ENCODE data around the gene NEDD4L. TPM values are rescaled to one million over a fixed set of nuclear protein-coding genes. Genes with fewer than 3 reads are reported as not detected.
"Not testable (repeated sequence)": the region's sequence is repeated elsewhere in the genome, so short reads cannot be mapped to it uniquely, and the experiment has no call there.

NEDD4L gene
- 2.5 and 4.8 TPM in 2 replicates for total RNA-seq (2012; rRNA removed)

DNA sequence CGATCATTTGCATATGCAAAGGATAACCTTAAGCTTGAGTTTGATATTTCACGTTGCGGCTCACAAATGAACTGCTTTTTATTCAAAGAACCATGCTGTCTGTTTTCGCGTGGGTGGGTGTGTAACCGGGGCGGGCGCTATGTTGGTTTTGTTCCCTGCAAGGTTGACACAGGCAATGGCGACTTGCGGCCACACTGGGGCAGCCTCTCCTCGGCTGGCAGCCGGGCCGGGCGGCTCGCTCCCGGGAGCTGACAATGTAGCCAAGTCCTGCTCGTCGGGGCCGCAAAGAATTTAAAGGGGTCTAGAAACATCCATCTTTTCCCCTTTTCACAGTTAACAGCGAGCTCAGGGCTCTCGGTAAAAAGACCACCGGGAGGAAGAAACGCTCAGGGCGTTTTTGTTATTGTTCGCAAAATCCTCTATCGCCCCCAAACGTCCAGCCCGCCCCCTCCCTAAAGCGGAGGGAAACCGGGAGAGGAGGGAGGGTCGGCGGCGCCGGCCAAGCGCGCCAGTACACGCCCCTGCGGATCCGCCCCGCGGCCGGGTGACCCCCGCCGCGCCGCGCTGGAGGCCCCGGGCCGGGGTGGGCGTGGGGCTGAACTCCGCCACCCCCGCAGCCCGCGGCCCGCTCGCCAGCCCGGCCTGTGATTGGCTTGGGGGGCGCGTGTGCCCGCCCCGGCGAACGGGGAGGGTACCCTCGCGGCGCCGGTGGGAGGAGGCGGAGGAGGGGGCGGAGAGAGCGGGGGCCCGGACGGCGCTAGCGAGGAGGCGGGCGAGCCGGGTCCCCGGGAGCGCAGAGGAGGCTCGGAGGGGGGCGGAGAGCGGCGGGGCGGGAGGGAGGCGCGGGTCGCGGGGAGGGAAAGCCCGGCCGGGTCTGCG is at the start of gene NEDD4L:
TSS of gene NEDD4L (plus strand) at position 736 of the 879 bp plus-strand sequence. CDS start 435 bp downstream, outside the sequence.
- Histone ChIP-seq H3K9ac (ENCODE audit: low read depth, low read length) (peak within 1 kb of the TSS; percentile 75), H3K4me1 (ENCODE audit: control insufficient read depth, insufficient read depth, low read length) (peaks cover 14% of the 10 kb centered on the region), H3K36me3 (ENCODE audit: insufficient read depth, low read length) (no peaks in the 10 kb centered on the region), H3K4me3 (ENCODE audit: low read length) (peak within 1 kb of the TSS; percentile 77), H3K9me3 (replicated peaks; ENCODE audit: low read length) (no peaks in the 10 kb centered on the region), H3K27me3 (ENCODE audit: control insufficient read depth, insufficient read depth, low read length) (no peaks in the 10 kb centered on the region), H3K4me2 (ENCODE audit: low read length) (peak within 1 kb of the TSS; percentile 88)

DNA sequence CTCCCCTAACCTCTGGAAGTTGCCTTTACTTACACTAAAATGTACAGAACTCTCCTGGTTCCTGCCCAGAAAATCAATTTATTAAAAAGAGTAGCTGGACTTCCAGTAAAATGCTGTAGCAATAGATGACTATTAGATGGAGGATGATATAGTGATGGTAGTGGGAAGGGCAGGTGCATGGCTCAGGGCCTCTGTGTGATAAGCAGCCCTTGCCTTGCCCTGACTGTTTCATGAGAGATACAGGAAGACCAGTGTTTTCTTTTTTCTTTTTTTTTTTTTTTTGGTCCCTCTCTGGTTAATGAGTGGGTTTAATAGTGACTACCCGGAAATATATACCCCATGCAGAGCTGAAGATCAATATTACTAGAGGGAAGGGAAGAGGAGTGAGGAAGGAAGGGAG is 48.7 kb upstream of the NEDD4L start:
- Histone ChIP-seq H3K27me3 (ENCODE audit: control insufficient read depth, insufficient read depth, low read length) (no peaks in the 10 kb centered on the region), H3K4me3 (ENCODE audit: low read length) (no peak overlapping the region), H3K9me3 (replicated peaks; ENCODE audit: low read length) (no peaks in the 10 kb centered on the region), H3K36me3 (ENCODE audit: insufficient read depth, low read length) (no peaks in the 10 kb centered on the region), H3K9ac (ENCODE audit: low read depth, low read length) (no peak overlapping the region), H3K4me1 (ENCODE audit: control insufficient read depth, insufficient read depth, low read length) (no peaks in the 10 kb centered on the region), H3K4me2 (ENCODE audit: low read length) (no peak overlapping the region)

DNA sequence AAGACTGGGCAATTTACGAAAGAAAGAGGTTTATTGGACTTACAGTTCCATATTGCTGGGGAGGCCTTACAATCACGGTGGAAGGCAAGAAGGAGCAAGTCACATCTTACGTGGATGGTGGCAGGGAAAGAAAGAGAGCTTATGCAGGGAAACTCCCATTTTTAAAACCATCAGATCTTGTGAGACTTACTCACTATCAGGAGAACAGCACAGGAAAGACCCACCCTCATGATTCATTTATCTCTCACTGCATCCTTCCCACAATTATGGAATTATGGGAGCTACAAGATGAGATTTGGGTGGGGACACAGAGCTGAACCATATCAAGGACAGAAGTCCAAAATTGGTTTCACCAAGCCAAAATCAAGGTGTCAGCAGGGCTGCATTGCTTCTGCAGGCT is 47.1 kb upstream of the NEDD4L start:
- not testable (repeated sequence) for H3K27me3 ChIP-seq (ENCODE audit: control insufficient read depth, insufficient read depth, low read length); H3K4me1 ChIP-seq (ENCODE audit: control insufficient read depth, insufficient read depth, low read length); H3K4me3 ChIP-seq (ENCODE audit: low read length); H3K4me2 ChIP-seq (ENCODE audit: low read length); H3K9me3 ChIP-seq (replicated peaks; ENCODE audit: low read length); H3K36me3 ChIP-seq (ENCODE audit: insufficient read depth, low read length); H3K9ac ChIP-seq (ENCODE audit: low read depth, low read length)

DNA sequence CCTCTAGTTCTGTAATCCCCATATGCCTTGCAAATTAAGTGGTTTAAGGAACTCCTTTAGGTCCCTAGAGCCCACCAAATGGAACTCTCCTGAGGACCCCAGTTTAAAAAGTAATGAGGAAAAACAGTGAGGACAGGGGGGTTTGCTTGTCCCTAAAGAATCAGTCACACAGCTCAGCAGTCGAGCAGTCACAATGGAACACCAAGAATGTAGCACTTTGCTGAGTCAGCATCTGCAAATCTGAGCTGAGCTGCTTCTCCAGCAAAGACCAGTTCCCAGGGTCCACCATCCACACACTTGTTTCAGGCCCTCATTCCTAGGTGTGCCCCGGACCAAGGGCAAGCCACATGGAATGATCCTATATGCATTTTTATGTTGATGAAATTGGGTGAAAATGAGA is 46.2 kb upstream of the NEDD4L start:
- Histone ChIP-seq H3K27me3 (ENCODE audit: control insufficient read depth, insufficient read depth, low read length) (no peaks in the 10 kb centered on the region), H3K4me3 (ENCODE audit: low read length) (no peak overlapping the region), H3K9ac (ENCODE audit: low read depth, low read length) (no peak overlapping the region), H3K4me1 (ENCODE audit: control insufficient read depth, insufficient read depth, low read length) (no peaks in the 10 kb centered on the region), H3K36me3 (ENCODE audit: insufficient read depth, low read length) (no peaks in the 10 kb centered on the region), H3K9me3 (replicated peaks; ENCODE audit: low read length) (no peaks in the 10 kb centered on the region), H3K4me2 (ENCODE audit: low read length) (no peak overlapping the region)

DNA sequence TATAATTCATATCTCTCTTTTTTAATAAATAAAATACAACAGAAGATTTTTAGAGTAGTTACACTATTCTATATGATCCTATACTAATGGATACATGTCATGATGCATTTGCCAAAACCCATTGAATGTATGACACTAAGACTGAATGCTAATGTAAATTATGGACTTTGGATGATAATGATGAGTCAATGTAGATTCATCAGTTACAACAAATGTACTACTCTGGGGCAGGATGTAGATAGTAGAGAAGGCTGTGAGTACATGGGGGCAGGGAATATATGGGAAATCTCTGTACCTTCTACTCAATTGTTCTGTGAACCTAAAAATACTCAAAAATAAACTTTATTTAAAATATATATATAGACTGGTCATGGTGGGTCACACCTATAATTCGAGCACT is 45.6 kb upstream of the NEDD4L start:
- no peak overlapping the region for H3K4me2 ChIP-seq (ENCODE audit: low read length)
- H3K27me3 ChIP-seq (ENCODE audit: control insufficient read depth, insufficient read depth, low read length) = no peaks in the 10 kb centered on the region
- H3K36me3 ChIP-seq (ENCODE audit: insufficient read depth, low read length) = no peaks in the 10 kb centered on the region
- H3K9ac ChIP-seq (ENCODE audit: low read depth, low read length) = no peak overlapping the region
- no peak overlapping the region for H3K4me3 ChIP-seq (ENCODE audit: low read length)
- H3K4me1 ChIP-seq (ENCODE audit: control insufficient read depth, insufficient read depth, low read length) = peaks cover 3% of the 10 kb centered on the region
- no peaks in the 10 kb centered on the region for H3K9me3 ChIP-seq (replicated peaks; ENCODE audit: low read length)

DNA sequence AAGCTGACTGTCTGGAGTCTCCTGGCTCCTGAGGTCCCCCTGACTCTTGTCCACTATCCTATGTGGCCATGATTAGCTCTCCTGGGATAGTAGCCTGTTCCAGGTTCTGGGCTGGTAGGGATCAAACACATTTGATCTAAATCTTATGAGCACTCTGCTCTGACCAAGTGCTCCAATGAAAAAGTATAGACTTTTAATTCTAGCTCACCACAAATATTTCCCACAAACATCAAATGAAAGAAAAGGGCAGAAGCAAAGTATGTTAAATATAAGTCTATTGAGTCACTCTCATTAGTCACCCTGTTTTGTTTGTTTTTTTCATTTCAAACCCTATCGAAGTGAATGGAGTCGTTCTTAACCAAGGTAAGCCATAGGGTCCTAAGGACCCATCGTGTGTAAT is 39.7 kb upstream of the NEDD4L start:
- no peaks in the 10 kb centered on the region for H3K27me3 ChIP-seq (ENCODE audit: control insufficient read depth, insufficient read depth, low read length)
- peaks cover 28% of the 10 kb centered on the region for H3K4me1 ChIP-seq (ENCODE audit: control insufficient read depth, insufficient read depth, low read length)
- no peak overlapping the region for H3K4me3 ChIP-seq (ENCODE audit: low read length)
- H3K9ac ChIP-seq (ENCODE audit: low read depth, low read length) = no peak overlapping the region
- no peaks in the 10 kb centered on the region for H3K36me3 ChIP-seq (ENCODE audit: insufficient read depth, low read length)
- H3K9me3 ChIP-seq (replicated peaks; ENCODE audit: low read length) = no peaks in the 10 kb centered on the region
- H3K4me2 ChIP-seq (ENCODE audit: low read length) = peak overlapping the region; percentile 38

DNA sequence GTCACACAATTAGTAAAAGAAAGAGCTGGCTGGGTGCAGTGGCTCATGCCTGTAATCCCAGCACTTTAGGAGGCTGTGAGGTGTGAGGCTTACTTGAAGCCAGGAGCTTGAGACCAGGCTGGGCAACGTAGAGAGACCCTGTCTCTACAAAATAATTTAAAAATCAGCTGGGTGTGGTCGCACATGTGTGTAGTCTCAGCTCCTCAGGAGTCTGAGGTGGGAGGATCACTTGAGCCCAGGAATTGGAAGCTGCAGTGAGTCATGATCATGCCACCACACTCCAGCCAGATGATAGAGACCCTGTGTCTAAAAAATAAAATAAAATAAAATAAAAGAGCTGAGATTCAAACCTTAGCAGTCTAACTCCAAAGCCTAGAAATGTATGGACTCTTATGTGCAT is 39.0 kb upstream of the NEDD4L start:
- Histone ChIP-seq H3K4me2 (ENCODE audit: low read length) (peak overlapping the region; percentile 23), H3K27me3 (ENCODE audit: control insufficient read depth, insufficient read depth, low read length) (no peaks in the 10 kb centered on the region), H3K4me3 (ENCODE audit: low read length) (no peak overlapping the region), H3K9ac (ENCODE audit: low read depth, low read length) (peak overlapping the region; percentile 10), H3K9me3 (replicated peaks; ENCODE audit: low read length) (no peaks in the 10 kb centered on the region), H3K36me3 (ENCODE audit: insufficient read depth, low read length) (no peaks in the 10 kb centered on the region), H3K4me1 (ENCODE audit: control insufficient read depth, insufficient read depth, low read length) (peaks cover 28% of the 10 kb centered on the region)

DNA sequence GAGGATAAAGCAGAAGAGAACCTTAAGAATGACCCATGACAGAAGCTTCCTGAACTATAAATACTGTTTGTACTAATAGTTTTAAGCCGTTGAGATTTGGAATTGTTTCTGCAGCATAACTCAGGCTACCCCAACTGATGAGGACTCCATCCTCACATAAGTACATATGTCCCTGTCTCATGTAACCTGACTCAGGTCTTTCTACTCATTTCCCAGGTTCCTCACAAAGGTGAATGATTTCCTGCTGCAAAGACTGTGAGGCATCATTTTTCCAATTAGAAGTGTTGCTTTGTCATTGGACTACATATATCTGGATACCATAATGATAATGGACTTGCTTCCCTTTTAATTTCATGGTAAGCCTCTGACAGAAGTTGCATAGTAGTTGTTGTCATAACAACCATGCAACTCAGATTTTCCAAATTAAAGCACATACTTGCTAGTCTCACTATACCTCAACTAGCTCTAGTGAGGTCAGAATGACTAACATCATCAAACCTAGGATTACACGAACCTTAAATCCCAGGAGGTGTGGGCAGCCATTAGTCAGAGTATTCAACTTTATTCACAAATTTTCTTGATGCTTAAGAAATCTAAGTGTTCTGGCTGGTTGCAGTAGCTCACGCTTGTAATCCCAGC is 38.0 kb upstream of the NEDD4L start:
- Histone ChIP-seq H3K4me1 (ENCODE audit: control insufficient read depth, insufficient read depth, low read length) (peaks cover 28% of the 10 kb centered on the region), H3K27me3 (ENCODE audit: control insufficient read depth, insufficient read depth, low read length) (no peaks in the 10 kb centered on the region), H3K4me3 (ENCODE audit: low read length) (no peak overlapping the region), H3K36me3 (ENCODE audit: insufficient read depth, low read length) (no peaks in the 10 kb centered on the region), H3K9me3 (replicated peaks; ENCODE audit: low read length) (no peaks in the 10 kb centered on the region), H3K4me2 (ENCODE audit: low read length) (no peak overlapping the region), H3K9ac (ENCODE audit: low read depth, low read length) (no peak overlapping the region)

DNA sequence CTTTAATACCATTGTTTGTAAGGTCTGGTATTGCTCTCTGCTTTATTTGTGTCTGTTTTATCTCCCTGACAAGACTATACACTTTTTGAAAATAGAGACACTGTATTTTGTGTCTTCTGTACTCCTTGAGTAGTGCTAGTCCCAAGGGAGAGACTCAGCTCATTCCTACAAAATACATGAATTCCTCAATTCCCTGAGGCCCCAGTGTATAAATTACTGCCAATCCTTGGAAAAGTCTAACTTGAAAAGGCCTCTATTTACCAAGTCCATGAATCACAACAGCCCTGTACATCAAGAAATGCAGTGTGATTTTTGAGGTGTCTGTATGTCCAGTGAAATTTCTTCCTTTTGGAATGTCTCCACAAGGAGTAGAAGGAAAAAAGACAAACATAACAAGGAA is 34.9 kb upstream of the NEDD4L start:
- Histone ChIP-seq H3K9ac (ENCODE audit: low read depth, low read length) (no peak overlapping the region), H3K4me1 (ENCODE audit: control insufficient read depth, insufficient read depth, low read length) (peaks cover 29% of the 10 kb centered on the region), H3K27me3 (ENCODE audit: control insufficient read depth, insufficient read depth, low read length) (no peaks in the 10 kb centered on the region), H3K36me3 (ENCODE audit: insufficient read depth, low read length) (no peaks in the 10 kb centered on the region), H3K4me2 (ENCODE audit: low read length) (no peak overlapping the region), H3K4me3 (ENCODE audit: low read length) (no peak overlapping the region), H3K9me3 (replicated peaks; ENCODE audit: low read length) (no peaks in the 10 kb centered on the region)

DNA sequence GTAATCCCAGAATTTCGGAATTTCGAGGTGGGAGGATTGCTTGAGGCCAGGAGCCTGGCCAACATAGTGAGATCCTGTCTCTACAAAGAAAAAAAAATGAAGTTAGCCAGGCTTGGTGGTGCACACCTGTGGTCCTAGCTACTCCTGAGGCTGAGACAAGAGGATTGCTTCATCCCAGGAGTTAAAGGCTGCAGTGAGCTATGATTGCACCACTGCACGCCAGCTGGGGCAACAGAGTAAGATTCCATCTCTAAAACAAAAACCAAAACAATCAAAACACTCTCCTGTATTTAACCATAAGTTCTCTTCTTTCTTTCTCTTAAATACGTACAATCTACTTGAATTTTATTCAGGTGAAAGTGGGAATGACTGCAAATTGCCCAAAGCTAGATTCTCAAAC is 33.8 kb upstream of the NEDD4L start:
- Histone ChIP-seq H3K36me3 (ENCODE audit: insufficient read depth, low read length) (no peaks in the 10 kb centered on the region), H3K27me3 (ENCODE audit: control insufficient read depth, insufficient read depth, low read length) (no peaks in the 10 kb centered on the region), H3K4me2 (ENCODE audit: low read length) (no peak overlapping the region), H3K9ac (ENCODE audit: low read depth, low read length) (no peak overlapping the region), H3K9me3 (replicated peaks; ENCODE audit: low read length) (no peaks in the 10 kb centered on the region), H3K4me3 (ENCODE audit: low read length) (no peak overlapping the region), H3K4me1 (ENCODE audit: control insufficient read depth, insufficient read depth, low read length) (peaks cover 19% of the 10 kb centered on the region)

DNA sequence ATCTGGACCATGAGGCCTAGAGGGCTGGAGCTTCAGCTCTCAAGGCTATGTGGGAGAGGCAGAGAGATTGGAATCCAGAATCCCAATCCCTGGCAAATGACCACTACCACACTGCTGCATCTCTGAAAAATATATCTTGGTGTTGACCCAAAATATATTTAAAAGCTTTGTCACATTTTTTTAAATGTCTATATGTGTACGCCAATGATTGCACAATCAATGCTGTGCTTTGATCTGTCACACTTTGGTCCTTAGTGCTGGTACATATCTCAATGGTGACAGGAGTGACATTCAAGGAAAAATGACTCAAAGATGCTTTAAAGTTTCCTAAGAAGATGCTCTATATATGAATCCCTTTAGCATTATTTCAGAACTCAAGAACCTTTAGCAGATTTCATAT is 31.7 kb upstream of the NEDD4L start:
- Histone ChIP-seq H3K4me2 (ENCODE audit: low read length) (no peak overlapping the region), H3K27me3 (ENCODE audit: control insufficient read depth, insufficient read depth, low read length) (no peaks in the 10 kb centered on the region), H3K4me3 (ENCODE audit: low read length) (no peak overlapping the region), H3K4me1 (ENCODE audit: control insufficient read depth, insufficient read depth, low read length) (peaks cover 10% of the 10 kb centered on the region), H3K9me3 (replicated peaks; ENCODE audit: low read length) (peaks cover 4% of the 10 kb centered on the region), H3K9ac (ENCODE audit: low read depth, low read length) (no peak overlapping the region), H3K36me3 (ENCODE audit: insufficient read depth, low read length) (no peaks in the 10 kb centered on the region)
